Ishikawa (cell line): ENCODE measurements around the gene PPP1R16B.

Source experiments
- CEBPB ChIP-seq: IDR thresholded peaks from 2 replicates; pipeline ENCODE4 v1.6.1; 2012
- CREB1 ChIP-seq: IDR thresholded peaks from 2 replicates; pipeline ENCODE4 v1.6.1; 2012; ENCODE audit warnings: low read depth
- EP300 ChIP-seq: IDR thresholded peaks from 2 replicates; pipeline ENCODE4 v1.6.1; 2012; ENCODE audit warnings: borderline replicate concordance
- FOXM1 ChIP-seq: IDR thresholded peaks from 2 replicates; pipeline ENCODE4 v1.6.1; 2012; ENCODE audit warnings: low read depth, borderline replicate concordance
- MAX ChIP-seq: IDR thresholded peaks from 2 replicates; pipeline ENCODE4 v1.6.1; 2012
- NFIC ChIP-seq: IDR thresholded peaks from 2 replicates; pipeline ENCODE4 v1.6.1; 2012
- RAD21 ChIP-seq: IDR thresholded peaks from 2 replicates; pipeline ENCODE4 v1.6.1; 2012; ENCODE audit warnings: low read depth
- REST ChIP-seq: IDR thresholded peaks from 2 replicates; pipeline ENCODE4 v1.6.1; 2012; ENCODE audit warnings: low read depth, mild to moderate bottlenecking
- TAF1 ChIP-seq: IDR thresholded peaks from 2 replicates; pipeline ENCODE4 v1.6.1; 2012; ENCODE audit warnings: low read depth, mild to moderate bottlenecking
- TCF12 ChIP-seq: IDR thresholded peaks from 2 replicates; pipeline ENCODE4 v1.6.1; 2012; ENCODE audit warnings: low read depth
- TEAD4 ChIP-seq: IDR thresholded peaks from 2 replicates; pipeline ENCODE4 v1.6.1; 2012
- USF1 ChIP-seq: IDR thresholded peaks from 2 replicates; pipeline ENCODE4 v1.6.1; 2012
- YY1 ChIP-seq: IDR thresholded peaks from 2 replicates; pipeline ENCODE4 v1.6.1; 2012; ENCODE audit warnings: low read depth
- ZBTB7A ChIP-seq: IDR thresholded peaks from 2 replicates; pipeline ENCODE4 v1.6.1; 2012; ENCODE audit warnings: low read depth

- TF ChIP-seq MAX (no peak), EP300 (no peak), TAF1 (no peak), YY1 (no peak), CREB1 (no peak), RAD21 (no peak), USF1 (no peak), TCF12 (no peak), TEAD4 (no peak), ZBTB7A (no peak), CEBPB (no peak), NFIC (no peak), FOXM1 (no peak), REST (no peak)
Measured at GRCh38 chr20:38840053-38840893, 34.8 kb downstream of the PPP1R16B start.
